HG03175 (cell line): Measurements from ENCODE around the gene NNAT.
"Not testable (repeated sequence)": the region's sequence is repeated elsewhere in the genome, so short reads cannot be mapped to it uniquely, and the experiment has no call there.

ENCODE experiments used
- ATAC-seq: cut with Tn5 transposase; IDR thresholded peaks from one replicate; pipeline ENCODE4 v1.9.1; 2021; ENCODE audit warnings: mild to moderate bottlenecking, moderate library complexity; ENCODE audit not compliant: unreplicated experiment

Gene NNAT

GRCh38 chr20:37521061-37521771 lies at the start of gene NNAT:
Gene NNAT (plus strand): TSS chr20:37521250. CDS start chr20:37521332, 82 bp downstream.
- ATAC-seq: no peak

GRCh38 chr20:37471741-37472235 lies 49.3 kb upstream of the NNAT start:
- no peak for ATAC-seq

- not testable (repeated sequence) for ATAC-seq
These were observed 48.6 kb upstream of the NNAT start for GRCh38 chr20:37472435-37472834.

GRCh38 chr20:37473249-37474000 lies 47.6 kb upstream of the NNAT start:
- ATAC-seq: no peak

- no peak for ATAC-seq
These were observed 46.7 kb upstream of the NNAT start for GRCh38 chr20:37474386-37474785.

- no peak for ATAC-seq
These were observed 45.8 kb upstream of the NNAT start for GRCh38 chr20:37475252-37475651.

GRCh38 chr20:37477041-37477440 lies 44.0 kb upstream of the NNAT start:
- no peak for ATAC-seq

GRCh38 chr20:37479266-37479665 lies 41.8 kb upstream of the NNAT start:
- no peak for ATAC-seq

GRCh38 chr20:37479925-37480691 lies 40.9 kb upstream of the NNAT start:
- no peak for ATAC-seq

GRCh38 chr20:37480919-37481318 lies 40.1 kb upstream of the NNAT start:
- no peak for ATAC-seq

GRCh38 chr20:37481610-37482009 lies 39.4 kb upstream of the NNAT start:
- ATAC-seq: no peak

- no peak for ATAC-seq
These were observed 36.7 kb upstream of the NNAT start for GRCh38 chr20:37484331-37484730.

GRCh38 chr20:37486209-37486608 lies 34.8 kb upstream of the NNAT start:
- not testable (repeated sequence) for ATAC-seq

GRCh38 chr20:37490663-37491350 lies 30.2 kb upstream of the NNAT start:
- ATAC-seq: no peak

- no peak for ATAC-seq
These were observed 28.9 kb upstream of the NNAT start for GRCh38 chr20:37492096-37492625.

GRCh38 chr20:37492945-37493344 lies 28.1 kb upstream of the NNAT start:
- ATAC-seq: no peak

GRCh38 chr20:37494301-37494700 lies 26.7 kb upstream of the NNAT start:
- ATAC-seq: no peak

- no peak for ATAC-seq
These were observed 26.3 kb upstream of the NNAT start for GRCh38 chr20:37494796-37495195.

GRCh38 chr20:37498066-37498665 lies 22.9 kb upstream of the NNAT start:
- ATAC-seq: no peak

GRCh38 chr20:37500311-37500710 lies 20.7 kb upstream of the NNAT start:
- no peak for ATAC-seq
